GM18502 (cell line): ENCODE measurements around the gene ADGRD1.

ENCODE experiments used
- ATAC-seq: cut with Tn5 transposase; IDR thresholded peaks from one replicate; pipeline ENCODE4 v1.9.1; 2021; ENCODE audit warnings: mild to moderate bottlenecking; ENCODE audit not compliant: unreplicated experiment, poor library complexity

The ADGRD1 gene

DNA sequence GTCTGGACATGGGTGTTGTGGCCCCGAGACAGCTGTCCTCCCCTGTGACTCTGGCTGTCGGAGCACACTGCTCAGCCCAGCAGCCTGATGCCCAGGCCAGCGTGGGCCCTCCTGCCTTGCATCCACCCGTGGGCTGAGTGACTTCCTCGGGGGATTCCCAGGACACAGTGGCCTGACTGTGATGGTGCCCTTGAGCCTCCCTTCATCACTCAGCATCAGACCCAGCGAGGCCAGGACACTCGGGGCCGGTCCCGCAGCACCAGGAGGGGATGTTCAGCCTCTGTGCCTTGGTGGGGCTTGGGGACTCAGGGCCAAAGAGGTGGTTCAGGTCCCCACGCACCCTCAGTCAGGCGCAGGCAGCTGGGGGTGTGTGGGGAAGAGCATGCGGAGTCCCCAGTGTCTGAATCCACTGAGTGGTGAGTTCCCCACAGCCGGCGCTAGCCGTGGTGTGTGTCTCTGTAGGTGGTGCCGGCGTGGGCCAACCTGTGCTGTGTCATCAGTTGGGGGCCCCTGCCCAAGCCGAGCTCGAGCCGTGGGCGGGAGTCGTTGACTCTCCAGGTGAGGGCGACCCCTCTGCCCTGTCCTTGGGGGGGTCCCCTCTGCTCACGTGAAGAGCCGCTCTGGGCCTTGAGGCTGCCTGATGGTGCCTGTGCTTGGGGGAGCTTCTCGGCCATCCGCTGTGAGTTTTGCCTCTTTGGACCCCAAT is 185.8 kb downstream of the ADGRD1 start:
- ATAC-seq: no peak

DNA sequence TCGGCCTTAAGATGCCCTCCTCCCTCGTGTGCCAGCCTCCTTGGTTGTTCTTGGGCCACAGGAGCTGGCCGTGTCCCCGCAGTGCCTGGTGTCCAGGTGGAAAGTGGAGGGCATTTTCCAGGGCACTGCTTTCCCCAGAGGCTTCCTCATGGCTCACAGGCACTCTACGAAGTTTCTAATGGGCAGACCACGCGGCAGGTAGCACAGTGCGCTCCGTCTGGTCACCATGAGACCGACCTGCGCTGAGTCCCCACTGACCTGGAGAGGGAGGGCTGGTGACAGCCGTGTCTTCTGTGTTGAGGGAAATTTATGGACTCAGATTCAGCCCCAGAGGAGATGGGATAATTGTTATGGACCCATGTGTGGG is 186.3 kb downstream of the ADGRD1 start:
- no peak for ATAC-seq

- no peak for ATAC-seq
Observed at GRCh38 chr12:131140697-131141096, 187.0 kb downstream of the ADGRD1 start.

- ATAC-seq: no peak
Observed at GRCh38 chr12:131141514-131141913, 187.8 kb downstream of the ADGRD1 start.

DNA sequence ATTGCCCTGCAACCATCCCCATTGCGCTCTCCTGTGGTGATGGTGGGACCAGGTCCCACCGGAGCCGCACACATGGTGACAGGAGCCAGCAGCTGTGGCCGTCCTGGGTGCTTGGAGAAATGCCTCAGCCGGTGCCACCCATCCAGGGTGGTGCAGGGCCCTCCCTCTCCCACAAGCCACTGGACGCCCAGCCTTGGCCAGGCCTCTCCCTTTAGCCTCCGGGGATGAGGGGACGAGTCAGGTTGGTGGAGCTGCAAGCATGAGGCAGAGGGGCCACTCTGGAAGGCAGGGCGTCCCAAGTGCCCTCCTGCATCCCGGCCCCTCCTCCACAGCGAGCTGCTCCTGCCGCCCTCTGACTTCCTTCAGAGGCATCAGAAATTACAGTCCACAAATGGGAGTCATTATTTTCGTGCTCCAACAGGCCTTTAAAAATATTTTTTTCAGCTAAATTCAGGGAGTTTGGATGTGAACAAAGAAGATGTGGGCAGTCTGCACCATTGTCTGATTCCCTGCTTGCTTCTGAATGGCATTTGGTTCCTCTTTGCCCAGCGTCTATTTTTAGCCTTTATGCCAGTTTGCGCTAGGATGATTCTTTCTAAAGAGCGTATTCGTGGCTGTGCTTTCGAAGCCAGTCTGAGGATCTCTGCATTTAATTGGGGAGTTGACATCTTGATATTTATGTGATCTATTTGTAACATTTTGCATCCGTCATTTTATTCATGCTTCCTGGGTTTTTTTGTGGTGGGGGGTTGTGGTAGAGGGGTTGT is 189.4 kb downstream of the ADGRD1 start:
- no peak for ATAC-seq

DNA sequence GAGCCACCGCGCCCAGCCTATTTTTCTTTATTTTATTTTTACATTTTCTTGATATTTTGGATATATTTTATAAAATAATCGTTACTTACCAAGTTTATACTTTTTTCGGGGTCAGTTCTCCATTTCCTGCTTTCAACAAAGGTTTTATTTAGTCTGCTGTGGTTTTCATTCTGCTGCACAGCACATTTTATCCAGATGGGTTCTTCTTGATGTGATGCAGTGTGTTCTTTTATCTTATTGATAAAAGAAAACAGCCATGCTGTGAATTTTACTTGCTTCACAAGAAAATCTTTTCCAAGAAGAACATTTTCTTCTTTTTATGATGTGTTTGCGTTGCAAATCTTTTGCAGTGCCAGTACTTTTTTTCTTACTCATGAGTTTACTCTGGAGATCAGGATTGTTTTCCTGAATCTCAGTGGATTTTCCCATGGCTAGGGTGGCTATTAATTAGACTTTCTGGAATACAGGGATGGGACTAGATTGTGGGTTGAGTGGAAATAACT is 192.5 kb downstream of the ADGRD1 start:
- ATAC-seq: no peak

- ATAC-seq: no peak
Observed at GRCh38 chr12:131147293-131147692, 193.6 kb downstream of the ADGRD1 start.

DNA sequence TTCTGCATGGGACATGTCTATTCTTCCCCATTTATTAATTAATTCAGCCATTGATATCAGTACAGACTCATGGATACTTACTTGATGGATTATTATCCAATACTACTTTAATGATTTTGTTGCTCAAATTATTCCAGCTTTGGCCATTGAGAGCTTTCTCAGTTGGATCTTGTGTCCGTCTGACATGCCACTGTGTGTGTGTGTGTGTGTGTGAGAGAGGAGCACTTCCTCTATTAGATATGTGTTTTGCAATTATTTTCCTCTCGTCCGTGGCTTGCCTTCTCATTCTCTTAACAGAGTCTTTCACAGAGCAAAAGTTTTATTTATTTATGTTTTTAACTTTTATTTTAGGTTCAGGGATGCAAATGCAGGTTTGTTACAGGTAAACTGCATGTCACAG is 194.2 kb downstream of the ADGRD1 start:
- ATAC-seq: no peak

DNA sequence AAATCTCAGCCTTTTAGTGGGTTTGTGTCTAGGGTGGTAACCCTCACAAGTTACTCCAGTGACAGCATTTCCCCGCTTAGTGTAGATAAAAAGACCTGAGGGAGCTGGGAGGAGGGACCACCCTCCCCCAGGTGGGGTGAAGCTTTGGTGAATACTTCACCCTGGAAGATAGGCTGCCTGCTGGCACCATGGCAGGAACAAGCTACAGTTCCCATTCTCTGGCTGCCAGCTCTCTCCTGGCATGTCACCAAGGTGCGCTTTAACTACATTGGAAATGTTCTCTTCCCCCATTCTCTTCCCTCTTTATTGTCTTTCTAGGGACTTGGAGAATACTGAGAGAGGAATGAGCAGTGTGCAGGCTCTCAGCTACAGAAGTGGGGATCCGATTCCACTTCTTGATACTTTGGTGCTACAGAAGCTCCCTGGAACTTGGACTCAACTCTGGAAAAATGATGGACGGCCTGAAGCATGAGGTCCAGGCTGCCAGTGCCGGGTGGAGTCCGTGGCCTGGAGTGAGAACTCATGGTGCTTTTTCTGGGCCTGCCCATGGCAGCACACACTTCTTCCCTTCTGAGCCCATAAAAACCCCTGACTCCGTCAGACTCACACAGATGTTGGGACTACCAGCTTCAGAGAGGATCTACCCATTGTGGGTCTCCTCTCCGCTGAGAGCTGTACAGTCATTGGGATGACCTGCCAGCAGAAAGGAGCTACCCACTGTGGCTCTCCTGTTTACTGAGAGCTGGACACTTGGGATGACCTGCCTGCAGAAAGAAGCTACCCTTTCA is 198.0 kb downstream of the ADGRD1 start:
- no peak for ATAC-seq

DNA sequence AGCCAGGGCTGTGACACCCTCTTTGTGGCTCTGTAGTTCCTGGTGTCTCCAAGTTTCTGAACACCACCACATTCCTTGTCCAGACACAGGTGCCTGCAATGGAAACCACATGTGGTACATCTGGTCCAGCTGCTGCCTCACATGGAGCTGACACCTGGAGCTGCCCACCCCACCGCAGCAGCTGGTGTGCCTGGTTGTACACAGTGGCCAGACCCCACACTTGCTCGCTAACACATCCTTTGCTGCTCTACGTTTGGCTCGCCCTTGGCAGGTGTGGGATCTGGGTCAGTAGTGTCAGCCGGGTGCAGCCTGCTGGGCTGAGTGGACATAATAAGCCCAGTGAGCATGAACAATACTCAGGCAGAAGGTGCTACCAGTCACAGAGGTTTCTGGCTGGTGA is 198.9 kb downstream of the ADGRD1 start:
- ATAC-seq: no peak

- ATAC-seq: no peak
Observed at GRCh38 chr12:131153016-131153415, 199.3 kb downstream of the ADGRD1 start.

DNA sequence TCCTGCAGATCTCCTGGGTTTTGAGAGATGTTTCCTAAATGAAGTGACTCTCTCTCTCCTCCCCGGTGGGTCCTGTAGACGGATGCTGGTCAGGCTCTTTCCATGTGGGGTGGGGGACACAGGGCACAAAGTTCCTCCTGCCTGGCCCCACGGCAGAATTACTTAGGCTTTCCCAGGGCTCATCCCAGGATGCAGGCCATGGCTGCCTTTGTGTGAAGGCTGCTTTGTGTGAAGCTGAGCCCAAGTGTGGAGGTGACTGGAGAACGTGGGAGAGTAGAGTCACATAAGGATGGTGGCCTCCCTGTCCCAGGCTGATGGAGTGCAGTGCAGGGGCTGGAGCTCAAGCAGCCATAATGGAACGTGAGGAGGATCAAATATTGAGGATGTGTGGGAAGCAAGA is 200.2 kb downstream of the ADGRD1 start:
- no peak for ATAC-seq

GRCh38 chr12:131155131-131155530 is 201.4 kb downstream of the ADGRD1 start:
- no peak for ATAC-seq

DNA sequence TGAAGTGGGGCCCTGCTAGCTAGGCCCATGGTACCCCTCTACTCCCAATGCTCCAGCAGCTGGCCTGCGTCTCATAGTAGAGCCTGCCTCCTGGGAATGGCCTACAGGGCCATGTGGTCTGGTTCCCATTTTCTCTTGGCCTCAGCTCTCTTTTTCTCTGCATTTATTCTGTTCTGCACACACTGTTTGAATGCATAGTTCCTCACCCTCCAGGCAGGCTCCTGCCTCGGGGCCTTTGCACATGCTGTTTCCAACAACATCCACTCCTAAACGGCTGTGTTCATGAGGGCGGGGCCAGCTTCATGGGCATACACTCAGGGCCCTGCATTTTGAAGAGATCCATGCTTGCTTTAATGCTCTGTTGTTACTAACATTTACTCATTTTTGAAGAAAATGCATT is 204.0 kb downstream of the ADGRD1 start:
- ATAC-seq: no peak

DNA sequence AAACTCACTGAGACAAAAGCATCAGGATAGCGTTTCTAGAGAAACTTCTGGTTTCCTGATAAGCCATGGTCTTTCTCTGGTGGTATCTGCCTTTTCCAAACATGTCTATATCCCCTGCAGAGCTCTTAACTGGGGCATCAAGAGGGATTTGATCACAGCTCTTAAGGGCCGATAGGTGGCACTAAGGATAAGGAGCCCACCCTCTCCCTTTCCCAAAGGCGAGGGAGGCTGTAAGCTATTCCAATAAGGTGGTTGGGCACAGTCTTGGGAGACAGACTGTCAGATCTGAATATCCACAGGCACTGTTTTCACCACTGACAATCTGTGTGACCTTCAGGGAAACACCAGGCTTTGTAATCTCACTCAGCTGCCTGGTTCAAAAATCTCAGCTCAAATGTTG is 206.0 kb downstream of the ADGRD1 start:
- ATAC-seq: no peak

GRCh38 chr12:131162113-131162512 is 208.4 kb downstream of the ADGRD1 start:
- ATAC-seq: no peak

DNA sequence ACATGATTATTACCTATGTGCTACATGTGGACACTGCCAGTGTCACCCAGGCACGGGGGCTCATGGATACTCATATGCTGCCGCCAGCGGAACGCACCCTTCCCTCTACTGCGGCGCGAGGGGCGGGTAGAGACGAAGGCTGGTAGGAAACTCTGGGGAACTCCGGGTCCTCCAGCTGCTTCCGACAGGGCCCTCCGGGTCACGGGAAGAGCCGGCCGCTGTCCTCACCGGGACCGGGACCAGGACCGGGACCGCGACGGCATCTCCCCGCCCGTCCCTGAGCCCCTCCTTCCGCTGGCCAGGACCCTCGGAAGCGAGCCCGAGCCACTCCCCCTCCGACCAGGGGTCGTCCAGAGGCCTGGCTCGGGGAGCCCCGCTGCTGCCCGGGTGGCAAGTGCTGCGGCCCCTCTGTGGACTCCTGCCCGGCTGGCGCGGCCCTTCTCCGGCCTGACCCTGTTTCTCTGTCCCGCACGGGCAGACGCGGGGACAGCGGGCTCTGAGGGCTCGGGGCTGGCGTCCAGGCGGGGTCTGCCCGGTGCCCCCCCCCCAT is 209.6 kb downstream of the ADGRD1 start:
- ATAC-seq: no peak

DNA sequence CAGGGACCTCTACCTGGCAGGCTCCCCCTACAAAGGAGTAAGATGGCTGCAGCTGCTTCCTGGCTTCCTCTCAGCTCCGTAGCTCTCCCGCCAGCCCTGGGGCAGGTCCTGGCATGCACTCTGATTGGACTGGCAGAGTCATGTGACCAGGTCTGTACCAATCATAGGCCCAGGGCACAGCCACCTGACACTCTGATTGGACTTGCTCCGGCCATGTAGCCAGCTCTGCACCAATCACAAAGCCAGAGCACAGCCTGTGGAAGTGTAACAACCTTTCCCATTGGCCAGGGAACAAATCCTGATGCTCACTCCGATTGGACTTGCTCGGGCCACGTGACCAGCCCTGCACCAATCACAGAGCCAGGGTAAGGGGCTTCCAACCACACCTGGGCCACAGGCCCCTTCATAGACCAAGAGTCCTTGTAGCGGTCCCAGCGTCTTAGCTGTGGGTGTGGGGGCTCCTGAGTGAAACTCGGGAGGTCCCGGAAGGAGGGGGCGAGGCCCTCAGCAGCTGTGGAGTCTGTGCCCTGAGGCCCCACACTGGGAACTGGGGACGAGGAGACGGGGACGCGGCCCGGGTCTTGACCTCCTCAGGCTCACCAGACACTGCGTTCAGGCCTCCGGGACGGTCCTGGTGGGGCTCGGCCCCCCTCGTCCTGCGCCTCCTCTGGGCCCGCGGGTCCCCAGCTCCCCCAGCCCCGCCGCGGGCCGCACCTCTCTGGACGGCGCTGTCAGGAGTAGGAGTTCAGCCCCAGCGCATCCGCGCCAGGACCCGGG is 210.6 kb downstream of the ADGRD1 start:
- ATAC-seq: no peak

- no peak for ATAC-seq
Observed at GRCh38 chr12:131166717-131167116, 213.0 kb downstream of the ADGRD1 start.

DNA sequence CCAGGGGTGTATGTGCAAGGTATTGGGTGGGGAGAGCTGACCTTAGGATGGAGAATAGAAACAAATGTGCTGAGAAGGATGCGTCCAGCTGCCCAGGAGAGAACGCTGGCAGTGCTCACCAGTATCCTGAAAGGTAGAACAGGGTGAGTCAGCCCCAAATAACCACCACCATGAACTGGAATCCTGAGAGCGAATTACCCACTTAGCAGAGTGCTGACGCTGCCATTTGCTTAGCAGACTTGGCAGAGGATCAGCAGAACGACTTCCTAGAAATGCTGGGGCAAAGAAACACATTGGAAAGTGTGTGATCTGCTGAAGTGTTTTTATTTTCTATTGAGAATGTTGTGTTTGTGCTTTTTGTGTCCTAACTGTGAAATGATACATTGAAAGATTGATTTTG is 213.6 kb downstream of the ADGRD1 start:
- ATAC-seq: no peak
